ENCODE results near the gene ARF6.

DNA sequence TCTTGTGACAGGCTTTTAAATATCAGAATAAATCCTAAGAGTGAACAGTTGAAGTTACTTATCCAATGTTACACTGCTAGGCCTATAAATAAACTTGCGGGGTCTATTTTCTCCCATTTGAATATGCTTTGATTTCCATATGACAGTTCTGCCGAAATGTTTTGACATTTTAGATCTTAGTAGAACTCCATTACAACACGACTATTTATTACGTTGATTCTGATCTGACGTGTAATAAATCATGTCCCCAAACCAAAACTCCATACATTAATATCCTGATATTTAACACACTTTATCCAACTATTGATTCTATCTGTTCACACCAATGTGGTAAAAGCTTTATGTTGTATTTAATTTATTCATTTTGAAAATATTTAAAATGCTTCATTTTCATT, 24.2 kb upstream of the ARF6 start:
- TF ChIP-seq CTCF (IDR thresholded peaks at IDR 0.05; ENCODE audit: low read depth, low read length, missing input control) (no peak), EGR1 (IDR thresholded peaks at IDR 0.05; ENCODE audit: low read depth in 2 of 2) (no peak), GABPA (IDR thresholded peaks at IDR 0.05 in 1 of 2, conservative IDR thresholded peaks at IDR 0.05 in 1 of 2) (no peak)
- TF ChIP-seq, protein P1, sequence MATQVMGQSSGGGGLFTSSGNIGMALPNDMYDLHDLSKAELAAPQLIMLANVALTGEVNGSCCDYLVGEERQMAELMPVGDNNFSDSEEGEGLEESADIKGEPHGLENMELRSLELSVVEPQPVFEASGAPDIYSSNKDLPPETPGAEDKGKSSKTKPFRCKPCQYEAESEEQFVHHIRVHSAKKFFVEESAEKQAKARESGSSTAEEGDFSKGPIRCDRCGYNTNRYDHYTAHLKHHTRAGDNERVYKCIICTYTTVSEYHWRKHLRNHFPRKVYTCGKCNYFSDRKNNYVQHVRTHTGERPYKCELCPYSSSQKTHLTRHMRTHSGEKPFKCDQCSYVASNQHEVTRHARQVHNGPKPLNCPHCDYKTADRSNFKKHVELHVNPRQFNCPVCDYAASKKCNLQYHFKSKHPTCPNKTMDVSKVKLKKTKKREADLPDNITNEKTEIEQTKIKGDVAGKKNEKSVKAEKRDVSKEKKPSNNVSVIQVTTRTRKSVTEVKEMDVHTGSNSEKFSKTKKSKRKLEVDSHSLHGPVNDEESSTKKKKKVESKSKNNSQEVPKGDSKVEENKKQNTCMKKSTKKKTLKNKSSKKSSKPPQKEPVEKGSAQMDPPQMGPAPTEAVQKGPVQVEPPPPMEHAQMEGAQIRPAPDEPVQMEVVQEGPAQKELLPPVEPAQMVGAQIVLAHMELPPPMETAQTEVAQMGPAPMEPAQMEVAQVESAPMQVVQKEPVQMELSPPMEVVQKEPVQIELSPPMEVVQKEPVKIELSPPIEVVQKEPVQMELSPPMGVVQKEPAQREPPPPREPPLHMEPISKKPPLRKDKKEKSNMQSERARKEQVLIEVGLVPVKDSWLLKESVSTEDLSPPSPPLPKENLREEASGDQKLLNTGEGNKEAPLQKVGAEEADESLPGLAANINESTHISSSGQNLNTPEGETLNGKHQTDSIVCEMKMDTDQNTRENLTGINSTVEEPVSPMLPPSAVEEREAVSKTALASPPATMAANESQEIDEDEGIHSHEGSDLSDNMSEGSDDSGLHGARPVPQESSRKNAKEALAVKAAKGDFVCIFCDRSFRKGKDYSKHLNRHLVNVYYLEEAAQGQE (IDR thresholded peaks at IDR 0.05) = no peak

All from liver (tissue), 3 donors.